Measurements from ENCODE around the gene BLZF1. TPM values are rescaled to one million over a fixed set of nuclear protein-coding genes. Genes with fewer than 3 reads are reported as not detected.
"Not testable (repeated sequence)": the region's sequence is repeated elsewhere in the genome, so short reads cannot be mapped to it uniquely, and the experiment has no call there.

Gene BLZF1
- total and polyA plus RNA-seq, 9 donors, result 9.2 to 28.8 (median 19.2) TPM

GRCh38 chr1:169329383-169329782, 38.6 kb upstream of the BLZF1 start:
- 91 to 100% (median 98%) methylated on average over 1 of the region's 1 CpG for whole genome bisulfite sequencing, 3 donors

GRCh38 chr1:169330927-169331326, 37.1 kb upstream of the BLZF1 start:
- TF ChIP-seq POLR2A (IDR thresholded peaks at IDR 0.05), result no peak
- no peak for TF ChIP-seq CTCF (IDR thresholded peaks at IDR 0.05)
- TF ChIP-seq EP300 (IDR thresholded peaks at IDR 0.05), result no peak
- Histone ChIP-seq H3K27ac (no peak overlapping the region), H3K27me3 (no peaks in the 10 kb centered on the region), H3K4me1 (ENCODE audit: insufficient read depth) (no peaks in the 10 kb centered on the region), H3K9me3 (no peaks in the 10 kb centered on the region), H3K36me3 (no peaks in the 10 kb centered on the region), H3K4me3 (no peak overlapping the region)
- intact Hi-C loops (cut with DNase I), result no loop called here
- 95 to 100% (median 95%) methylated on average over 2 of the region's 2 CpGs for WGBS, 3 donors
- no peak for DNase-seq

More at GRCh38 chr1:169329383-169329782, 38.6 kb upstream of the BLZF1 start:
- intact Hi-C loops (cut with DNase I), result no loop called here
- no peaks in the 10 kb centered on the region for H3K4me1 ChIP-seq (ENCODE audit: insufficient read depth)
- TF ChIP-seq EP300 (IDR thresholded peaks at IDR 0.05) (no peak), POLR2A (IDR thresholded peaks at IDR 0.05) (no peak), CTCF (IDR thresholded peaks at IDR 0.05) (no peak)
- no peaks in the 10 kb centered on the region for H3K27me3 ChIP-seq
- no peaks in the 10 kb centered on the region for H3K9me3 ChIP-seq
- H3K4me3 ChIP-seq, result no peak overlapping the region
- no peaks in the 10 kb centered on the region for H3K36me3 ChIP-seq
- no peak overlapping the region for H3K27ac ChIP-seq
- no peak for DNase-seq

GRCh38 chr1:169334727-169335126, 33.3 kb upstream of the BLZF1 start:
- H3K36me3 ChIP-seq; H3K27me3 ChIP-seq; DNase-seq; intact Hi-C loops (cut with DNase I); H3K4me1 ChIP-seq (ENCODE audit: insufficient read depth); H3K4me3 ChIP-seq; H3K27ac ChIP-seq; H3K9me3 ChIP-seq: not testable (repeated sequence)
- 94 to 99% (median 95%) methylated on average over 3 of the region's 3 CpGs for WGBS, 3 donors

- H3K4me1 ChIP-seq (ENCODE audit: insufficient read depth); intact Hi-C loops (cut with DNase I); H3K36me3 ChIP-seq; H3K27ac ChIP-seq; H3K27me3 ChIP-seq; H3K9me3 ChIP-seq; H3K4me3 ChIP-seq: not testable (repeated sequence)
- 96 to 98% (median 97%) methylated on average over 35 of the region's 35 CpGs for WGBS, 3 donors
- peak in 1 of 5 donors; percentile 14 for DNase-seq
Observed at GRCh38 chr1:169336947-169337715, 30.9 kb upstream of the BLZF1 start.

GRCh38 chr1:169338617-169339016, 29.4 kb upstream of the BLZF1 start:
- intact Hi-C loops (cut with DNase I), result no loop called here
- WGBS, 3 donors, result 47 to 62% (median 57%) methylated on average over 2 of the region's 2 CpGs

More at GRCh38 chr1:169338617-169339016, 29.4 kb upstream of the BLZF1 start:
- no peaks in the 10 kb centered on the region for H3K9me3 ChIP-seq
- TF ChIP-seq EP300 (IDR thresholded peaks at IDR 0.05), result no peak
- no peak for TF ChIP-seq POLR2A (IDR thresholded peaks at IDR 0.05)
- no peak for TF ChIP-seq CTCF (IDR thresholded peaks at IDR 0.05)
- no peak overlapping the region for H3K4me3 ChIP-seq
- no peaks in the 10 kb centered on the region for H3K27me3 ChIP-seq
- H3K4me1 ChIP-seq (ENCODE audit: insufficient read depth), result peaks cover 3% of the 10 kb centered on the region
- DNase-seq, result no peak
- H3K36me3 ChIP-seq, result no peaks in the 10 kb centered on the region
- H3K27ac ChIP-seq, result no peak overlapping the region

Data from ovary (tissue), 9 donors.